ENCODE measurements around the gene INTS11.
A peak's percentile ranks its signal among the peaks of the same experiment; 100 is the strongest.
"Not testable (repeated sequence)": the region's sequence is repeated elsewhere in the genome, so short reads cannot be mapped to it uniquely, and the experiment has no call there.

The INTS11 gene

GRCh38 chr1:1324524-1325287 lies at the start of gene INTS11, which contains the start of gene CPTP:
TSS of gene INTS11 (minus strand) at chr1:1324660. CDS start at chr1:1324608, 52 bp downstream.
TSS of gene CPTP (plus strand) at chr1:1324802. CDS start at chr1:1326911, 2,109 bp downstream.
- peak; percentile 89 for DNase-seq

DNA sequence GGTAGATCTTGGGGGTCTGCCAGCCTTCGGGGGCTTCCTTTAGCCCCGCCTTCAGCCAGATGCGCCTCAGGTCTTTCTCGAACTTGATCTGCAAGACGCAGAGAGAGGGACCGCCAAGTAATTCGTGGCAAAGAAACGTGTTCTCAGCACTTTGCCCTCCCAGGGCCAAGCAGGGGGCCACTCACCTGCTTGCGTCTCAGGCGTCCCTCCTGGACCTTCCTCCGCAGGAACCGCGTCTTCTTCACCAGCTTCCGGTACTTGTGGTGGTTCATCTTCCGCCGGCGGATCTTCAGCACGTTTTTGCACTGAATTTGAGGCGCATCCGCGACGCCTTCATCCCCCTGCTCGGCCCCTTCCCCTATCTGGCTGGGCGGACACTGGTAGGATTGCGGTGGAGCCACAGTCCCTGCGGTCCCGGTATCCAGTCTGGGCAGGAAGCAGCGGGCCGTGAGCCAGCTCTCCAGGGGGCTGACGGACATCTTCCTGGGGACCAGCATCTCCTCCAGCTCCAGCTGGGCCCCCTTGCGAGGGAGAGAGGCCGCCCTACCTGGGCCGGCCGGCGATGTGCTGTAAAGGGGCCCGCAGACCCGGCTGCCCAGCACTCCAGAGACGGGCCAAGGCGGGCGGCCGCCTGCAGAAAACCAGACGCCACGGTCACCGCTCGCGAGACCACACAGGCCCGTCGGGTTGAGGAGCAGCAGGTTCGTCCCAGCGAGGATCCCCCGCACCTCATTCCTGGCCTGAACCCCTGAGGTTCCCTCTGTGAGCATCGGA lies 49.5 kb upstream of the INTS11 start:
- DNase-seq = no peak

- DNase-seq = no peak
Observed at GRCh38 chr1:1373051-1373814, 48.8 kb upstream of the INTS11 start.

GRCh38 chr1:1371746-1372711 lies 47.6 kb upstream of the INTS11 start:
- DNase-seq = peak; percentile 34

DNA sequence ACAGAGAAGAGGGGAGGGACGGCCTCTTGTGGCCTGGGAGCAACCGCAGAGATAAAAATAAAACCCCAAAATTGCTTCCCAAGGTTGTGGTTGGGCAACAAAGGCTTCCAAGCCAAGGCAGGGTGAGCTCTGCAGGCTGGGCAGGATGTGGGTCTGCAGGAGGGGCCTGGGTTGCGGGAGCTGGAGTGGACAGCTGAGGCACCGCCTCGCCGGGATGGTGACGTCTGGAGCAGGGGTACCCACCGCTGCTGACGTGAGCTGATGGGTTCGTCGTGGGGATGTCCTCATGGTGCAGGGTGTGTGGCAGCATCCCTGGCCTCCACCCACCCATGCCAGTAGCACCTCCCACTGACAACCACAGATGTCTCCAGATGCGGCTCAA lies 46.9 kb upstream of the INTS11 start:
- no peak for DNase-seq

GRCh38 chr1:1370771-1371300 lies 46.4 kb upstream of the INTS11 start:
- no peak for DNase-seq

GRCh38 chr1:1370094-1370493 lies 45.6 kb upstream of the INTS11 start:
- not testable (repeated sequence) for DNase-seq

DNA sequence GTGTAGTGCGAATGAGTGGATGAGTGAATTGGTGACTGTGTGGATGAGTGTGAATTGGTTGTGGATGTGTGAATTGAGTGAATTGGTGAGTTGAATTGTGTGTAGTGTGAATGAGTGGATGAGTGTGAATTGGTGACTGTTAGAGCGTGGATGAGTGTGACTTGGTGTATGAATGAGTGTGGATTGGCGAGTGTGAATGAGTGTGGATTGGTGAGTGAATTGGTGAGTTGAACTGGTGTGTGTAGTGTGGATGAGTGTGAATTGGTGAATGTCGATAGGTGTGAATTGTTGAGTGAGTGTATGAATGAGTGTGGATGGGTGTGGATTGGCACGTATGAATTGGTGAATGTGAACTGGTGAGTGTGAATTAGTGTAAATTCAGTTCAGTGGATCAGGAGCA lies 42.9 kb upstream of the INTS11 start:
- DNase-seq = no peak

GRCh38 chr1:1366699-1367066 lies 42.2 kb upstream of the INTS11 start:
- DNase-seq = no peak

DNA sequence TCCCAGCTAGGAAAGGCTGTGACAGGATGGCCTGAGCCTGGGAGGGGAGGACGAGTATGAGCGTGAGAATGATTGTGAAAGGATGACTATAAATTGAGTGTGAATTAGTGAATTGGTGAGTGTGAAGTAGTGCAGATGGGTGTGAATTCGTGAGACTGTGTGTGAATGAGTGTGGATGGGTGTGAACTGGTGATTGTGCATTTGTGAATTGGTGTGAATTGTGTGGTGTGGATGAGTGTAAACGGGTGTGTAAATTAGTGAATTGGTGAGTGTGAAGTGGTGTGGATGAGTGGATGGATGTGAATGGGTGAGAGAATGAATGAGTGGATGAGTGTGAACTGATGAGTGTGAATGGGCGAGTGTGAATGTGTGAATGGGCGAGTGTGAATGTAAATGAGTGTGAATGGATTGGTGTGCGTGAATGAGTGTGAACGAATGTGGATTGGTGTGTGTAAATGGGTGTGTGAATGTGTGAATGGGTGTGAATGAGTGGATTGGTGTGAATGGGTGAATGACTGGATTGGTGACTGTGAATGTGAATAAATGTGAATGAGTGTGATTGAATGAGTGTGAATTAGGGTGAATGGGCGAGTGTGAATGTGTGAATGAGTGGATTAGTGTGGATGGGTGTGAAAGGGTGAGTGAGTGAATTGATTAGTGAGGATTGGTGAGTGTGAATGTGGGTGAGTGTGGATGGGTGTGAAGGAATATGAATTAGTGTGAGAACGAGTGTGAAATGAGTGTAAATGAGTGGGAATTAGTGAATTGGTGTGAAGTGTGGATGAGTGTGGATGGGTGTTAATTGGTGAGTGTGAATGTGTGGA lies 41.6 kb upstream of the INTS11 start:
- no peak for DNase-seq

GRCh38 chr1:1364266-1364665 lies 39.8 kb upstream of the INTS11 start:
- DNase-seq = no peak

DNA sequence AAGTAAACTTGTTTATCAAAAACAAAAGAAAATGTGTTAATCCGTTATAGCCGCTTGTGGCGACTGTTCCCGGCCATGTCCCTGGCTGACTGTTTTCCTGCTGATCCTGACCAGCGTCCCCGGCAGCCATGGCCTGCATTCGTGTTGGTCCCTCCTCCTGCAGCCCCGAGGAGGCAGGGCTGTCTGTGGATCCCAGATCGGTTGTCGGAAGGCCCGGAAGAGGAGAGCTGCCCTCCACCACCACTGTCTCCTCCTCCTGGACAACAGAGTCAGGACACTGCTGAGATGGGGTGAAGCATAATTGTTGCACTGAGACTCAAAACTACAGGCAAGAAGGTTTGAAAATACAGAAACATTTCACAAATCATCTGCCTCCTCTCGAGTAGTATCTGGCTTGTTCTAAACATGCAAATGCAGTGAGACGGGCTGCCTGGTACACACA lies 37.5 kb upstream of the INTS11 start:
- DNase-seq = no peak

DNA sequence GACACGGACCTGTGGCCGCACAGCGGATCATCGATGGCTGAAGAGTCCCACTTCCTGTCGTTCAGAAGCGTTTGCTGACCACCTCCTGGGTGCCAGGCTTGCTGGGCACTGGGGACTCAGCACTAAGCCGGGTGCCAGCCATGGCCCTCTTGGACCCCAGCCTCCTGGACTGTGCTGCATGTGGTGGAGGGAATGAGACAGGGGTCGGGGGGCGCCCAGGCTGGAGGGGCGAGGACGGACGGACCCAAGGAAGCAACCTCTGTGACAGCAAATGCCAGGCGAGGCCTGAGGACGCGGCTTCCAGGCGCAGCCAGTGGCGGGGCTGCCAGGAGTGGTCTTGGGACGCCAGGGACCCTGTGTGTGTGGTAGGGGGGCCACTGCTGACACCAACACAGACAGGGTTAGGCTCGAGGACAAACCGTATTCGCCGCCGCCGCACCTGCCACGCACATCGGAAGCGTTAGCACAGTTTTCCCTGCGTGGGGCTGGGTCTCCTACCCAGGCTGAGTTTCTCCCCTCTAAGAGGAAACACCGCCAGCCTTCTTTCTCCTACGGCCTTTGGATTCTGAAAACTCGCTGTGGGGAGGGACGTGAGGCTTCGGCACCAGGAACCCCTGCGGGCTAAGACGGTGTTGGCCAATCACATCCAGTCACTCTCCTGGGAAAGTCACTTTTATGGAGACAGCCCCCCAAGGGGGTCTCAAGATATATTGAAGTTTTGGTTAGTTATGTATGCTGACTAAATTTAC lies 36.9 kb upstream of the INTS11 start:
- DNase-seq = no peak

GRCh38 chr1:1360506-1361169 lies 36.2 kb upstream of the INTS11 start:
- no peak for DNase-seq

DNA sequence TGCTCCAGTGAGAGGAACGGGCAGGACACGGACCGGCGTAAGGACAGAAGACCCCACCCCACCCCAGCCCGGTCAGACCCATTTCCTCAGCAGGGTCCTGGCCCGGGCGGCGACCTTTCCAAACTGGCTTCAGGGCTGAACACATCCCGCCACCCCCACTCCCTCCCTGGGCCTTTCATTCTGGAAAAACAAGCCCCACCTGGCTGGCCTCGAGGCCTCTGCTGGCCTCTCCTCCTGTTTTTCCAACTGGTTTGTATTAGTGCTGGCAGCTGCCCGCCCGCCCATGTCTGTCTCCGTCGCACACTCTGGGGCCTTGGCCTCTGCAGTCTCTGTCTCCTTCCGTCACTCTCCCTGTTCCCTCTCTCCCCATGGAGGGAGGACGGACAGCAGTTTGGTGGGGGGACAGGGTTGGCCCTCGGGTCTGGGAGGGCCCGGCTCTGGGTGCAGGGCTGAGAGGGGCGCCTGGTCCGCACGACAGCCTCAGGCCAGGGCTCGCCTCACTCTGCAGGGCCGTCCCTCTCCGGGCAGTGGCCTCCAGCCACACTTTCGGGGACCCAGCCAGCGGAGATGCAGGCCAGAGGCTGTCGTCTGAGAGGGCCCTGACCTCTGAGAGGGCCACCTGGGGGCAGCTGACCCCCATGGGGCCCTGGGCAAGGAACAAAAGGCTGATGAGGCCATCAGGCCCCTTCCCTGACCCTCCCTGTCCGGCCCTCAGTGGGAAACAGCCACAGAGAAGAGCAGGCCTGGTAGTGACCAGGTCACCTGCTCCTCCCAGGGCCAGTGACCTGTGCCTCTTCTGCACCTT lies 35.4 kb upstream of the INTS11 start:
- DNase-seq = no peak

GRCh38 chr1:1359308-1359663 lies 34.8 kb upstream of the INTS11 start:
- no peak for DNase-seq

DNA sequence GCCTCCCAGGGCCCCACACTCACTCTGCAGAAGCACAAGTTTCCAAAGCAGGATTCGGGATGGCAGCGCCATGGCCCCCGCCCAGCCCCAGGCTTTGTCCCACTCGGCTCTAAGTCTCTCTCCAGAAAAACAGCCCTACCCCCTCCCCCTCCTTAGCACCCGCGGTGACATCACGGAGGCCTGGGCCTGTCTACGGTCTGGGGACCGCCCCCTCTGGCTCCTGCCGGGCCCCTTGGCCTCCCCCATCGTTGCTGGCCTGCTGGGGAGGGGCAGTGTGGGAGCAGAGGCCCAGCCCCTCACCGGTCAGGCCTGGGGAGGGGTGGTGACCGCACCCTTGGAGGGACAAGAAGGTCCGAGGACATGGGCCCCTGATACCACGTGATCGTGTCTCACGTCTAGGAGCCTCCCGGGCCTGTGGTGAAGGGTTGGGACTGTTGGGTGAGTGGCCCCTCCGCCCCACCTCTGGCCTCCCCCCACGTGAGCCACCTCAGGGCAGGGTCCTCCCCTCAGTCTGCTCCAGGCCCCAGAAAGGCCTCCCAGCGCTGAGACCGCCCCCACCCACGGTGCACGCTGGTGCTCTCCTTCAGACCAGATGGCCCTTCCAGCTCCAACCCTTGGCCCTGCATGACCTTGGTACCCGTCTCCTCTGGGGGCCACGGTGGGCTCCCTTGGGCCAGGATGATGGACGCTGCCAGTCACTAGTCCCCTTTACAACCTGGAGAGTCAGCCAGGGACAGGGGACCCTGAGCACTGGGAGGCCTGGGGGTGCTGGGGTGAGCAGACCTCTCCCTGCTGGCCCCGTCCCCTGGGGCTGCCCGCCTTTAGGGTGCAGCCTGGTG lies 34.2 kb upstream of the INTS11 start, which contains the start of gene MXRA8:
Gene MXRA8, minus strand, starts transcription at position 123 of the 839 bp plus-strand sequence. Its CDS starts 51 bp downstream, at position 72.
- DNase-seq = no peak
